H1 (cell line): ENCODE measurements around the gene MAPK8IP1. TPM values are rescaled to one million over a fixed set of nuclear protein-coding genes. Genes with fewer than 3 reads are reported as not detected.

Experiments
- CTCF ChIA-PET: fragments of 300-600 bp; sonication (Branson Sonifier 250); formaldehyde crosslinking; loops from one replicate; lab custom pipeline; 2021; ENCODE audit not compliant: partially characterized antibody; lab: Charles Lee
- POLR2A ChIA-PET: fragments of 300-600 bp; sonication (Branson Sonifier 250); formaldehyde crosslinking; loops from one replicate; lab custom pipeline; 2021; ENCODE audit warnings: inconsistent platforms; ENCODE audit not compliant: partially characterized antibody; lab: Charles Lee
- DNase-seq, 2 experiments: peaks; one replicate each; pipeline versions ENCODE4 v3.0.0 to v3.0.0-alpha.2; 2010 to 2022; ENCODE audit warnings: low spot score in 2 of 2, low read depth in 1 of 2, mixed read lengths in 1 of 2
- FAIRE-seq: peaks from 2 replicates; lab custom pipeline; 2011; peaks lifted over from hg19 to GRCh38; lab: Jason Lieb, UNC
- H2AFZ ChIP-seq: 2 replicates; pipeline ENCODE4 v1.8.1; 2012; ENCODE audit warnings: low read length, inconsistent platforms
- H2AK5ac ChIP-seq: 2 replicates; pipeline ENCODE4 v1.6.1; 2013; ENCODE audit warnings: low read depth, low read length
- H2BK120ac ChIP-seq: replicated peaks from 2 replicates; pipeline ENCODE3; 2013; ENCODE audit warnings: low read depth, low read length, inconsistent platforms
- H2BK12ac ChIP-seq: 2 replicates; pipeline ENCODE4 v1.6.1; 2013; ENCODE audit warnings: low read depth, low read length
- H2BK15ac ChIP-seq: 2 replicates; pipeline ENCODE4 v1.6.1; 2013; ENCODE audit warnings: low read length
- H2BK20ac ChIP-seq: 2 replicates; pipeline ENCODE4 v1.6.1; 2013; ENCODE audit warnings: low read length
- H2BK5ac ChIP-seq: 2 replicates; pipeline ENCODE4 v1.6.1; 2013; ENCODE audit warnings: low read depth, low read length
- H3K14ac ChIP-seq: 2 replicates; pipeline ENCODE4 v1.6.1; 2013; ENCODE audit warnings: inconsistent platforms; ENCODE audit not compliant: insufficient read length
- H3K18ac ChIP-seq: 2 replicates; pipeline ENCODE4 v1.6.1; 2013; ENCODE audit warnings: low read length; ENCODE audit errors: extremely low read depth
- H3K23ac ChIP-seq: 2 replicates; pipeline ENCODE4 v1.6.1; 2013; ENCODE audit warnings: inconsistent platforms; ENCODE audit not compliant: insufficient read length
- H3K23me2 ChIP-seq: 2 replicates; pipeline ENCODE4 v1.6.1; 2013; ENCODE audit warnings: low read depth, low read length
- H3K27ac ChIP-seq: 2 replicates; pipeline ENCODE4 v1.6.1; 2011; ENCODE audit warnings: low read depth, low read length, inconsistent platforms
- H3K27me3 ChIP-seq, 4 experiments: replicated peaks in 1 of 4; 1 replicate in 1 of 4; 2 replicates in 3 of 4; pipeline versions ENCODE4 v1.6.1 to v1.8.1; 2011 to 2013; ENCODE audit warnings: low read length in 3 of 4, mild to moderate bottlenecking in 3 of 4, inconsistent platforms in 2 of 4, mixed read lengths in 2 of 4, moderate library complexity in 1 of 4; ENCODE audit not compliant: control insufficient read depth in 3 of 4, insufficient read depth in 3 of 4; ENCODE audit errors: extremely low read depth in 1 of 4
- H3K36me3 ChIP-seq, 4 experiments: 2 replicates each; pipeline versions ENCODE4 v1.6.1 to v1.8.1; 2011 to 2013; ENCODE audit warnings: mild to moderate bottlenecking in 4 of 4, low read length in 3 of 4, moderate library complexity in 2 of 4, control low read depth in 1 of 4, inconsistent platforms in 1 of 4; ENCODE audit not compliant: insufficient read depth in 4 of 4, control insufficient read depth in 2 of 4
- H3K4ac ChIP-seq: replicated peaks from 2 replicates; pipeline ENCODE3; 2013; ENCODE audit warnings: low read length, low read depth, mixed read lengths, inconsistent platforms; ENCODE audit not compliant: insufficient read length
- H3K4me1 ChIP-seq, 4 experiments: replicated peaks in 1 of 4; 1 replicate in 1 of 4; 2 replicates in 3 of 4; pipeline versions ENCODE4 v1.6.1 to v1.8.1; 2011 to 2013; ENCODE audit warnings: low read length in 3 of 4, inconsistent platforms in 2 of 4, mixed read lengths in 1 of 4; ENCODE audit not compliant: insufficient read depth in 4 of 4, control insufficient read depth in 3 of 4
- H3K4me2 ChIP-seq, 2 experiments: 2 replicates each; pipeline versions ENCODE4 v1.6.1 to v1.8.1; 2011 to 2013; ENCODE audit warnings: low read depth in 2 of 2, low read length in 2 of 2, control low read depth in 1 of 2, inconsistent platforms in 1 of 2, mild to moderate bottlenecking in 1 of 2; ENCODE audit not compliant: insufficient read depth in 1 of 2
- H3K4me3 ChIP-seq, 4 experiments: fragments of 200-600, 300-600 bp in 1 of 4; sonication (generic), shearing (Covaris generic), sonication (Bioruptor Twin) in 1 of 4; 2 replicates each; pipeline versions ENCODE4 v1.5.1 to v1.8.1; 2011 to 2016; ENCODE audit warnings: low read length in 4 of 4, low read depth in 3 of 4, control low read depth in 2 of 4, inconsistent platforms in 2 of 4, mild to moderate bottlenecking in 2 of 4, mixed read lengths in 1 of 4, moderate library complexity in 1 of 4; ENCODE audit not compliant: insufficient read depth in 2 of 4; ENCODE audit errors: extremely low read depth in 1 of 4
- H3K56ac ChIP-seq: replicated peaks from 2 replicates; pipeline ENCODE3; 2013; ENCODE audit warnings: low read depth, mild to moderate bottlenecking, mixed read lengths, low read length, inconsistent platforms; ENCODE audit not compliant: insufficient read length
- H3K79me1 ChIP-seq: 2 replicates; pipeline ENCODE4 v1.6.1; 2013; ENCODE audit warnings: low read depth, low read length, control low read depth
- H3K79me2 ChIP-seq, 2 experiments: 2 replicates each; pipeline versions ENCODE4 v1.6.1 to v1.8.1; 2012 to 2013; ENCODE audit warnings: low read length in 2 of 2, mild to moderate bottlenecking in 2 of 2, inconsistent platforms in 1 of 2; ENCODE audit not compliant: insufficient read depth in 2 of 2, control insufficient read depth in 1 of 2
- H3K9ac ChIP-seq, 4 experiments: replicated peaks in 1 of 4; 1 replicate in 1 of 4; 2 replicates in 3 of 4; pipeline versions ENCODE4 v1.6.1 to v1.8.1; 2011 to 2013; ENCODE audit warnings: low read depth in 3 of 4, low read length in 3 of 4, control low read depth in 2 of 4, mild to moderate bottlenecking in 2 of 4, moderate library complexity in 2 of 4, inconsistent platforms in 1 of 4; ENCODE audit errors: extremely low read depth in 1 of 4
- H3K9me3 ChIP-seq, 2 experiments: 2 replicates each; pipeline versions ENCODE4 v1.6.1 to v1.8.1; 2012 to 2013; ENCODE audit warnings: mild to moderate bottlenecking in 2 of 2, moderate library complexity in 2 of 2, control low read depth in 1 of 2, inconsistent platforms in 1 of 2, low read depth in 1 of 2, low read length in 1 of 2, mixed read lengths in 1 of 2; ENCODE audit not compliant: insufficient read depth in 2 of 2
- H4K20me1 ChIP-seq, 2 experiments: replicated peaks in 1 of 2; 2 replicates each; pipeline versions ENCODE3 to v1.8.1; 2011 to 2013; ENCODE audit warnings: inconsistent platforms in 2 of 2, low read length in 2 of 2, mild to moderate bottlenecking in 1 of 2; ENCODE audit not compliant: insufficient read depth in 2 of 2, control insufficient read depth in 1 of 2
- H4K5ac ChIP-seq: 2 replicates; pipeline ENCODE4 v1.6.1; 2013; ENCODE audit warnings: low read length, low read depth, mixed read lengths, inconsistent platforms; ENCODE audit not compliant: insufficient read length
- H4K8ac ChIP-seq: 2 replicates; pipeline ENCODE4 v1.8.0; 2013; ENCODE audit warnings: mild to moderate bottlenecking, moderate library complexity, low read length, inconsistent platforms; ENCODE audit not compliant: insufficient read depth; ENCODE audit errors: extremely low read depth
- H4K91ac ChIP-seq: replicated peaks from 2 replicates; pipeline ENCODE3; 2013; ENCODE audit warnings: low read length, mixed read lengths, inconsistent platforms; ENCODE audit not compliant: insufficient read length
- BACH1 ChIP-seq: IDR thresholded peaks from 2 replicates; pipeline ENCODE4 v1.6.1; 2012; ENCODE audit warnings: low read length, improper control_type of control experiment
- BRCA1 ChIP-seq: IDR thresholded peaks from 2 replicates; pipeline ENCODE4 v1.6.1; 2012; ENCODE audit warnings: low read depth, low read length, improper control_type of control experiment
- CBX5 ChIP-seq: fragments of 300-800, 300-1000 bp; sonication (generic); IDR thresholded peaks from 2 replicates; pipeline ENCODE4 v1.7.1; 2016; ENCODE audit warnings: antibody characterized with exemption, low read length, low read depth
- CEBPB ChIP-seq: IDR thresholded peaks from 2 replicates; pipeline ENCODE4 v1.6.1; 2012; ENCODE audit warnings: low read depth, low read length
- CHD2 ChIP-seq: IDR thresholded peaks from 2 replicates; pipeline ENCODE4 v1.6.1; 2012; ENCODE audit warnings: low read length, improper control_type of control experiment
- CREB1 ChIP-seq: IDR thresholded peaks from 2 replicates; pipeline ENCODE4 v1.6.1; 2012; ENCODE audit warnings: inconsistent platforms
- EGR1 ChIP-seq: IDR thresholded peaks from 2 replicates; pipeline ENCODE4 v1.6.1; 2011; ENCODE audit warnings: low read depth, low read length, borderline replicate concordance
- GABPA ChIP-seq: IDR thresholded peaks from 2 replicates; pipeline ENCODE4 v1.6.1; 2011; ENCODE audit warnings: mild to moderate bottlenecking, low read length, moderate library complexity, borderline replicate concordance; ENCODE audit not compliant: insufficient read depth
- NRF1 ChIP-seq: IDR thresholded peaks from 2 replicates; pipeline ENCODE4 v1.6.1; 2011; ENCODE audit warnings: mild to moderate bottlenecking, low read depth, low read length, improper control_type of control experiment
- RBBP5 ChIP-seq: IDR thresholded peaks from 2 replicates; pipeline ENCODE4 v1.7.1; 2012; ENCODE audit warnings: low read depth, mild to moderate bottlenecking, inconsistent platforms, low read length, moderate library complexity, borderline replicate concordance
- RNF2 ChIP-seq: fragments of 200-900, 300-1000 bp; sonication (generic); IDR thresholded peaks from 2 replicates; pipeline ENCODE4 v1.7.1; 2016; ENCODE audit warnings: borderline replicate concordance, low read depth, mild to moderate bottlenecking, antibody characterized with exemption, low read length; ENCODE audit not compliant: poor library complexity, severe bottlenecking; ENCODE audit errors: missing control alignments
- SRF ChIP-seq: IDR thresholded peaks from 2 replicates; pipeline ENCODE4 v1.6.1; 2011; ENCODE audit warnings: mild to moderate bottlenecking, low read depth, low read length, moderate library complexity
- SUZ12 ChIP-seq: fragments of 200-600 bp; sonication (generic); IDR thresholded peaks from 2 replicates; pipeline ENCODE4 v1.6.1; 2012; ENCODE audit warnings: mild to moderate bottlenecking, inconsistent platforms, low read length, moderate library complexity, mixed read lengths
- WGBS, 2 experiments: shearing (Covaris generic) in 1 of 2; methylation state at CpG; one replicate each; pipeline versions ENCODE4 v1.1.6 to v1.1.7; 2013 to 2015; ENCODE audit warnings: low lambda C conversion rate in 2 of 2, mixed read lengths in 2 of 2, inconsistent platforms in 1 of 2, low coverage in 1 of 2, missing lambda C conversion rate in 1 of 2; ENCODE audit not compliant: insufficient replicate concordance in 2 of 2, insufficient coverage in 1 of 2, insufficient read length in 1 of 2; ENCODE audit errors: extremely low coverage in 1 of 2, missing lambda C conversion rate in 1 of 2; 5-methylcytosine and 5-hydroxymethylcytosine counted together
- polyA plus RNA-seq, 7 experiments: library from polyadenylated mRNA; depleted of rRNA in 3 of 7; stranded (reverse) in 5 of 7; unstranded in 2 of 7; fragments of >200 nt in 5 of 7; fragments of 200-250 nt in 2 of 7; gene quantifications; 1 replicate in 5 of 7; 2 replicates in 1 of 7; 4 replicates in 1 of 7; pipeline versions ENCODE4 v1.2.1 to v1.2.3, GENCODE V29; 2011 to 2013; ENCODE audit warnings: missing spikeins in 2 of 7, mixed read lengths in 2 of 7
- total RNA-seq: library from RNA; stranded (reverse); fragmentation: NEBNext Ultra II Directional; extraction: Animal tissue kit (Norgen Biotek cat#: 25700); gene quantifications from 2 replicates; pipeline ENCODE4 v1.2.1, GENCODE V29; 2021

The MAPK8IP1 gene
- total and polyA plus RNA-seq, 2 of the 8 experiments (the other 6 are each of a cell fraction or from before 2014, with no cell fraction given) = 32.4 to 40.1 TPM

DNA sequence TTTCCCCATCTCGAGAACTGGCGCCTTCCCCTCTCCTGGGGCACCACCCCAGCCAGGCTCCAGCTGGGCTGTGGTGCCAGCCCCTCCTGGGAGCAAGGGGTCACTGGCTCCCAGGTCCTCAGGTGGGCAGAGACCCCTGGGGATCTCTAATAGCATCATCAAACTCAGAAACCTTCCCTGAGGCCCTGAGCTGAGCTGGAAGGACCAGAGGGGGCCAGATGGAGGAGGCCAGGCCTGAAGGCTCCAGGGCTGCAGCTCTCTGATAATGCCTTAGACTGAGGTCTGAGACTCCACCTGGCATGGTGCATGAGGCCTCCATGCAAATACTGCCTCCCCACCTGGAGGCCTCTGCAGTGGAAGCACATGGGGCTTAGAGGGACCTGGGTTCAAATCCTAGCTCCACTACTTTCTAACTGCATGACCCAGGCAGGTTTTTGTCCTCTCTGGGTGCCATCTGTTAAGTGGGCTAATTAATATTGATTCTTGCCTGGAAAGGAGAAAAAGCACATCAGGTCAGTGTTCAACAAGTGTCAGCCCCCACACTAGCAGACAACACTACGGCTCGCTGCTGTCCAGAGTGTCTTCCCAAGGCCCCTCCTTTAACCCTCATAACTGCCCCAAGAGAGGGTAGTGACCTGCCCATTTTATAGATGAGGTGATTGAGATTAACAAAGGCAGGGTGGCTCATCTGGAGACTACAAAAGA, 1.5 kb downstream of the MAPK8IP1 start:
- peak overlapping the region; percentile 36 for H4K8ac ChIP-seq
- no peak for DNase-seq
- peaks cover 8% of the 10 kb centered on the region; the same call in 1 of the 2 replicates for H3K23me2 ChIP-seq
- peak overlapping the region; percentile 75 to 80 for H3K4me2 ChIP-seq
- H2BK120ac ChIP-seq = no peak overlapping the region
- no peak overlapping the region for H2AK5ac ChIP-seq
- POLR2A ChIA-PET = interaction anchor here (0.8 to 3.2 kb wide), 10 partner anchors 9 to 408 kb away, joined by 3 to 14 read pairs (median 4); partner anchors contain the start of gene LARGE2
- CTCF ChIA-PET = interaction anchor here (0.6 to 5.7 kb wide), 6 partner anchors 8 to 104 kb away, joined by 3 to 32 read pairs (median 4); no protein-coding TSS in a partner anchor
- H3K56ac ChIP-seq = no peak overlapping the region
- no peaks in the 10 kb centered on the region; a peak in 2 of 7 replicates for H3K27me3 ChIP-seq
- no peak overlapping the region for H2AFZ ChIP-seq
- H3K36me3 ChIP-seq = no peaks in the 10 kb centered on the region
- H3K9ac ChIP-seq = no peak overlapping the region
- no peaks in the 10 kb centered on the region for H3K9me3 ChIP-seq
- H2BK5ac ChIP-seq = no peak overlapping the region; the same call in 1 of the 2 replicates
- no peak overlapping the region for H3K14ac ChIP-seq
- H2BK15ac ChIP-seq = no peak overlapping the region
- no peak overlapping the region for H2BK12ac ChIP-seq
- no peak overlapping the region for H3K23ac ChIP-seq
- H4K20me1 ChIP-seq = peaks cover 0 to 10% of the 10 kb centered on the region in 2 experiments
- no peak overlapping the region for H3K18ac ChIP-seq
- no peak overlapping the region for H4K5ac ChIP-seq
- H3K4me3 ChIP-seq = peak overlapping the region; percentile 58 to 83 (median 71); a peak in 5 of 8 replicates
- no peaks in the 10 kb centered on the region; the same call in 1 of the 2 replicates for H3K79me1 ChIP-seq
- no peaks in the 10 kb centered on the region; a peak in 1 of 4 replicates for H3K79me2 ChIP-seq
- FAIRE-seq = no peak
- WGBS, 2 experiments = 88% methylated on average over 4 of the region's 4 CpGs; no CpG with 5 or more reads in 1 of the 2 experiments
- H4K91ac ChIP-seq = no peak overlapping the region
- peaks cover 0 to 10% (median 5%) of the 10 kb centered on the region in 4 experiments; a peak in 5 of 7 replicates for H3K4me1 ChIP-seq
- no peak overlapping the region for H3K4ac ChIP-seq
- no peak overlapping the region for H2BK20ac ChIP-seq
- H3K27ac ChIP-seq = no peak overlapping the region
- no peak for TF ChIP-seq RNF2
- TF ChIP-seq CHD2 = no peak
- TF ChIP-seq CBX5 = no peak
- TF ChIP-seq GABPA = no peak
- no peak for TF ChIP-seq CREB1
- TF ChIP-seq BRCA1 = no peak
- TF ChIP-seq RBBP5 = no peak
- no peak for TF ChIP-seq SRF
- no peak for TF ChIP-seq BACH1
- TF ChIP-seq CEBPB = no peak
- TF ChIP-seq NRF1 = no peak
- TF ChIP-seq EGR1 = no peak
- no peak for TF ChIP-seq SUZ12
